Measurements from ENCODE around the gene MTCH1.
"Not testable (repeated sequence)": the region's sequence is repeated elsewhere in the genome, so short reads cannot be mapped to it uniquely, and the experiment has no call there.

Gene MTCH1

GRCh38 chr6:36969240-36969691 is 16.7 kb downstream of the MTCH1 start:
- DNase-seq: no peak

GRCh38 chr6:36968266-36968977 is 17.6 kb downstream of the MTCH1 start:
- DNase-seq: no peak

GRCh38 chr6:36967757-36968156 is 18.2 kb downstream of the MTCH1 start:
- DNase-seq: no peak

GRCh38 chr6:36967301-36967700 is 18.7 kb downstream of the MTCH1 start:
- no peak for DNase-seq

- no peak for DNase-seq
Measured at GRCh38 chr6:36964908-36965307, 21.1 kb downstream of the MTCH1 start.

GRCh38 chr6:36964349-36964748 is 21.6 kb downstream of the MTCH1 start:
- no peak for DNase-seq

- peak; percentile 34 for DNase-seq
Measured at GRCh38 chr6:36963451-36964290, 22.3 kb downstream of the MTCH1 start.

- peak; percentile 71 for DNase-seq
Measured at GRCh38 chr6:36962874-36963273, 23.1 kb downstream of the MTCH1 start.

GRCh38 chr6:36961441-36962435 is 24.3 kb downstream of the MTCH1 start:
- DNase-seq: no peak

- no peak for DNase-seq
Measured at GRCh38 chr6:36959555-36960250, 26.3 kb downstream of the MTCH1 start.

GRCh38 chr6:36958775-36959554 is 27.0 kb downstream of the MTCH1 start:
- no peak for DNase-seq

GRCh38 chr6:36957773-36958271 is 28.2 kb downstream of the MTCH1 start:
- DNase-seq: no peak

- no peak for DNase-seq
Measured at GRCh38 chr6:36956446-36956820, 29.6 kb downstream of the MTCH1 start.

GRCh38 chr6:36955671-36956445 is 30.1 kb downstream of the MTCH1 start:
- DNase-seq: no peak

GRCh38 chr6:36955136-36955535 is 30.9 kb downstream of the MTCH1 start:
- no peak for DNase-seq

GRCh38 chr6:36954262-36954931 is 31.6 kb downstream of the MTCH1 start, which contains the start of gene PI16:
PI16 (plus strand) TSS chr6:36954738; CDS start chr6:36954761, 23 bp downstream.
- DNase-seq: no peak

GRCh38 chr6:36953931-36954261 is 32.1 kb downstream of the MTCH1 start:
- DNase-seq: no peak

GRCh38 chr6:36949636-36950035 is 36.4 kb downstream of the MTCH1 start:
- no peak for DNase-seq

- DNase-seq: not testable (repeated sequence)
Measured at GRCh38 chr6:36949076-36949475, 36.9 kb downstream of the MTCH1 start.
